NCI-H748 (cell line): ENCODE measurements around the gene PCK2.
"Not testable (repeated sequence)": the region's sequence is repeated elsewhere in the genome, so short reads cannot be mapped to it uniquely, and the experiment has no call there.

Experiments used
- DNase-seq: peaks from one replicate; lab custom pipeline; 2025; ENCODE audit not compliant: unreplicated experiment; lab: John Stamatoyannopoulos, UW

PCK2 gene

GRCh38 chr14:24093901-24094840 is at the start of gene PCK2:
Gene PCK2 (plus strand): TSS chr14:24094311. CDS start chr14:24094406, 95 bp downstream.
- peak; percentile 95 for DNase-seq

GRCh38 chr14:24049002-24049401 is 45.1 kb upstream of the PCK2 start:
- not testable (repeated sequence) for DNase-seq

- DNase-seq = not testable (repeated sequence)
Observed at GRCh38 chr14:24050753-24051152, 43.4 kb upstream of the PCK2 start.

GRCh38 chr14:24051176-24051788 is 42.8 kb upstream of the PCK2 start:
- peak; percentile 40 for DNase-seq

- peak; percentile 82 for DNase-seq
Observed at GRCh38 chr14:24051789-24052655, 42.1 kb upstream of the PCK2 start, which contains the start of gene CARMIL3. Gene CARMIL3 (plus strand): TSS chr14:24052009. CDS start chr14:24052154, 145 bp downstream.

- DNase-seq = no peak
Observed at GRCh38 chr14:24052656-24053547, 41.2 kb upstream of the PCK2 start.

GRCh38 chr14:24053548-24054323 is 40.4 kb upstream of the PCK2 start:
- DNase-seq = no peak

- no peak for DNase-seq
Observed at GRCh38 chr14:24054324-24054641, 39.8 kb upstream of the PCK2 start.

- no peak for DNase-seq
Observed at GRCh38 chr14:24054646-24055045, 39.5 kb upstream of the PCK2 start.

- DNase-seq = no peak
Observed at GRCh38 chr14:24055971-24056799, 37.9 kb upstream of the PCK2 start.

GRCh38 chr14:24056800-24057184 is 37.3 kb upstream of the PCK2 start:
- no peak for DNase-seq

- DNase-seq = no peak
Observed at GRCh38 chr14:24057271-24057670, 36.8 kb upstream of the PCK2 start.

- DNase-seq = no peak
Observed at GRCh38 chr14:24057867-24058259, 36.2 kb upstream of the PCK2 start.

GRCh38 chr14:24058260-24058950 is 35.7 kb upstream of the PCK2 start:
- peak; percentile 60 for DNase-seq

- DNase-seq = no peak
Observed at GRCh38 chr14:24058951-24059475, 35.1 kb upstream of the PCK2 start.

- no peak for DNase-seq
Observed at GRCh38 chr14:24059841-24060388, 34.2 kb upstream of the PCK2 start.

- DNase-seq = no peak
Observed at GRCh38 chr14:24060443-24060842, 33.7 kb upstream of the PCK2 start.
